GM23248 (cell line): ENCODE results near the gene TXNIP.

Experiments
- EZH2 ChIP-seq: fragments of 200-600 bp; sonication (generic); IDR thresholded peaks from 2 replicates; pipeline ENCODE4 v1.6.1; 2018; ENCODE audit warnings: antibody characterized with exemption, mild to moderate bottlenecking; ENCODE audit not compliant: insufficient read depth, poor library complexity, severe bottlenecking
- EZH2phosphoT487 ChIP-seq: fragments of 200-600 bp; sonication (generic); IDR thresholded peaks from 2 replicates; pipeline ENCODE4 v1.6.1; 2018; ENCODE audit warnings: antibody characterized with exemption, moderate library complexity, mild to moderate bottlenecking, low read depth; ENCODE audit not compliant: insufficient read depth

DNA sequence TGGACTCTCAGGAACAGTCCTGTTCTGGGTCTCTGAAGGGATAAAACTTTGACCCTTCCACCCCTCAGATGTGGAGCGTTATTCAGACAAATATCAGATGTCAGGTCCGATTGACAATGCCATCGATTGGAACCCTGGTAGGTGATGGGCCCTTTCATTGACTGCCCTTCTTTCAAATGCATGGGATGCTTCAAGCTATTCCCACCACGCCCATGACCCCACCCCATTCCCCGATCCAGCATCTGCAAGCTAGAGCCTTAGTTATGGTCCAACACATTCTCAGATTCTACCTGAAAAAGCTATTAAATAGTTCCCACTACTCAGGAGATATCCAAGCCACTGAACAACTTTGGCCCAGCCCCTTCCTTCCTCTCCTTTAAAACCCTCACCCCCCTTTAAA is 19.4 kb downstream of the TXNIP start:
- TF ChIP-seq EZH2 (no peak), EZH2phosphoT487 (no peak)
